ENCODE measurements around the gene SNX25.
"Not testable (repeated sequence)": the region's sequence is repeated elsewhere in the genome, so short reads cannot be mapped to it uniquely, and the experiment has no call there.

GRCh38 chr4:185324361-185324760 is 115.0 kb downstream of the SNX25 start:
- not testable (repeated sequence) for TF ChIP-seq CTCF, POLR2AphosphoS5, POLR2A, EP300 (IDR thresholded peaks at IDR 0.05)
